ENCODE measurements around the gene ANOS1.

The ANOS1 gene

DNA sequence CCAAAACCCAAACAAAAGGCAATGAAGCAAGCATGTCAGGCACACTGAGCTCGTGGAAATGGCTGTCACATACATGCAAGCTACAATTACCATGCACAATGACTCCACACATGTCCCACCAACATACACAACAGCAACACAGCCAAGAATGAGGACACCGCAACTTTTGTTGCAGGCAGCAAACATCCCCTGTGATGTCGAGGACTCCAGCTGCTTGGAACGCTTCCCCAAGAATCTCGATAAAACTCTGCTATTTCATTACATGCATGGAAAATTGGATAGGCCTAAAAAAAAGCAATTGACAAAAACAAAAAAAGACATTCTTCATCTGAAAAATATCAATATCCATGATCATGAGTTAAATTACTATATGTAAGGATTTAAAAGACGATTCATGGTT is 11.8 kb downstream of the ANOS1 start:
- no peak for FAIRE-seq
- no peak for DNase-seq (ENCODE audit: insufficient read length, low spot score)

DNA sequence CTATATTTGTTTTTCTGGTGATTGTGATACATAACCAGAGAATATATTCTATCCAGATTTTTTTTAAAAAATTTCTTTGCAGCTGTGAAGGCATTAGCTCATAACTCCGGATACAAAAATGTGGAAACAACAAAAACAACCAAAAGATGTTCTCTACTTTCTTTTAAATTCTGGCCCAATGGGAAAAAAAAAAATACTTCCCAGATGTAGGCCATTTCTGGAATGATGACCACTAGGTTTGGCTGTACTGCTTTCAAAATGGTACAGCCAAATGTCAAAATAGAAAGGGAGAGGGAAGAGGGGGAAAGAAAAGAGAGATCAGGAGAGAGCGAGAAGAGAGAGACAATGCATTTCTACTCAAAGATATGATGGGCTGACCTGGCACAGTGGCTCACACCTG is 14.6 kb downstream of the ANOS1 start:
- DNase-seq (ENCODE audit: insufficient read length, low spot score) (no peak), FAIRE-seq (no peak)

DNA sequence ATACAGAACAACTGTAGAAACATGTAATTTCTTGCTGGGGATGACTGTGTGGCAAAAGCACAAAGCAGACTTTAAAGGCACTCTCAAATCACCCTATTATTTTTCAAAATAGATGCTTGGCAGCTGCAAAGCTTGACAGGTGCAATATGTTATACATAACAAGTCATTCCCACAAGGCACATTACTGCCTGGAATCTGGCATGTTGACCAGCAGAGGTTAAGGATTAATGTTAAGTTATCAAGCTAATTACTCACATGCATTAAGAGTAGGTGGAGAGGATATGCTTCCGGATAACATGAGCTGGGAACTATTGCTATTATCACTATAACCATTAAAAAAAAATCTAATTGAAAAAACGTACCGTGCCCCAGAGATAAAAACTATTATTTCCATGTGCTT is 17.8 kb downstream of the ANOS1 start:
- FAIRE-seq (no peak), DNase-seq (ENCODE audit: insufficient read length, low spot score) (no peak)

DNA sequence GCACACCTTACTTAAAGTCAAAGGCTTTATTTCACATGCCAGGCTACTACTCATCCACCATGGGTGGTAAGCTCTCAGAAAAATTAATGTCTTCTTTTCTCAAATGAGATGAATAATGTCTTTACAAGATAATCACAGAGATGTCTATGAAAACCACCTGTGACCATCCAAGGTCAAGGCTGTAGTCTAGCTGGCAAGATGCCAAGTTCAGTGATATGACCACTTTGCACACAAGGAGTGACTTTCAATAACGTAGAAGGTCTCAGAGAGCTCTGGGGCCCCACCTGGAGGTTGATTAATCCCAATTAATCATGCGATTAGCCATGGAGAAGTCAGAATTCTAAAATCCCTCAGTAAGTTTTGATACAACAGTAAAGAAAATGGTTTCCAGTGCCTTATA is 20.5 kb downstream of the ANOS1 start:
- DNase-seq (ENCODE audit: insufficient read length, low spot score) (no peak), FAIRE-seq (no peak)

DNA sequence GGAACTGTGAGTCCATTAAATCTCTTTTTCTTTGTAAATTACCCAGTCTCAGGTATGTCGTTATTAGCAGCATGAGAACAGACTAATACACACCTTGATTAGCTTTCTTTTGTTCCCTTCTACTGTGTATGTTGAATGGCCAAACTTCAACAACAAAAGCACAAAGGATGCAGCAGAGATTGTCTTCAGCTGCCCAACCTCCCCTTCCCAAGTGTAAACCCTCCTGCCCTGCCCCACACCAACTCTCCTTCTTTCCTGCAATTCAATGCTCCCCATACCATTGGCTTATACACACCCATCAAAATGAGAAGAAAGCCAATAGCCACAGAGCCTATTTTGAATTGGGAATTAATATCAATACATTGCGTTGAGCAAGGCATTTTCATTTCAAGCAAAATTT is 27.8 kb downstream of the ANOS1 start:
- FAIRE-seq = no peak
- no peak for DNase-seq (ENCODE audit: insufficient read length, low spot score)

DNA sequence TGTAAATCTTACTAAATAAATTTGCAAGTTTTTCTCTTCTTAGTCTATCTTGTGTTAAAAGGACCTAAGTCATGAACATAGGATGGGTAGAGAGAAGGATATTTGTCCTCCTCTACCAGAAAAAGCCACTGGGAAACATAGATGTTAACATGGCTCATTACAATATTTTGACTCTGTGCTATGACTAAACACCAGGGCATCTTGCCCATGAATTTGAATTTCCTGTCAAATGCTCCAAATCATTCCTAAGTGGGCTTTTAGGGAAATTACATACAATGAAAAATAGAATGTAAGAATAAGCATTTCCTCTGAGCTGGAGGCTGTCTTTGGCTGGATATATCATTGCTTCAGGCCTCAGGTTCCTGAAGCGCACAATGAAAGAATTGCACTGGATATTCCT is 39.1 kb downstream of the ANOS1 start:
- no peak for DNase-seq (ENCODE audit: insufficient read length, low spot score)
- no peak for FAIRE-seq

DNA sequence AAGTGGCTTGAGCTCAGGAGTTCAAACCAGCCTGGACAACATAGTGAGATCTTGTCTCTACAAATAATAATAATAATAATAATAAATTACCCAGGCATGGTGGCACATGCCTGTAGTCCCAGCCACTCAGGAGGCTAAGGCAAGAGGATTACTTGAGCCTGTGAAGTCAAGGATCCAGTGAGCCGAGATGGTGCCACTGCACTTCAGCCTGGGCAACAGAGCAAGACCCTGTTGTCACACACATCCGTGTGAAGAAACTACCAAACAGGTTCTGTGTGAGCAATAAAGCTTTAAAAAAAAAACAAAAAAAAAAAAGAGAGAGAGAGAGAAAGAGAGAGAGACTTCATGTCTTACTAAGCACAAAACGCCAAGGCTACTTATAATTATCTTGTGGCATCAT is 42.5 kb downstream of the ANOS1 start:
- no peak for DNase-seq (ENCODE audit: insufficient read length, low spot score)
- FAIRE-seq = no peak

DNA sequence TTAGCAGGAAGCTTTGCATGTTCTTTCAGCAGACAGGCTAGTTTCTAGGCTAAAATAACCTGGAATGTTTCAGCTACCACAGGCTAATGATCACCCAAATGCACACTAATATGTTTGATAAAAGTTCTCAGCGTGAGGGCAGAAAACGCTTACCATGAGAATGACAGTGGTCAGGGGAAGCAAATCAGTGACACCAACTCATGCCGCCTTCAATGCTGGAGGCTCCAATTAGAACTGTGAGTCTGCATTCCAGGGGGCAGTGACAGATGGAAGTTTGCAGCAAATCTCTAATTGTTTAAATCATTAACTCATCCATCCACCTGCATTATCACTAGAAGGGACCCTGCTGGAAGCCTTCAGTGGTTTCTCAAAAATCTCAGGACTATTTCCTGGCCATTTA is 43.2 kb downstream of the ANOS1 start:
- FAIRE-seq = no peak
- no peak for DNase-seq (ENCODE audit: insufficient read length, low spot score)

DNA sequence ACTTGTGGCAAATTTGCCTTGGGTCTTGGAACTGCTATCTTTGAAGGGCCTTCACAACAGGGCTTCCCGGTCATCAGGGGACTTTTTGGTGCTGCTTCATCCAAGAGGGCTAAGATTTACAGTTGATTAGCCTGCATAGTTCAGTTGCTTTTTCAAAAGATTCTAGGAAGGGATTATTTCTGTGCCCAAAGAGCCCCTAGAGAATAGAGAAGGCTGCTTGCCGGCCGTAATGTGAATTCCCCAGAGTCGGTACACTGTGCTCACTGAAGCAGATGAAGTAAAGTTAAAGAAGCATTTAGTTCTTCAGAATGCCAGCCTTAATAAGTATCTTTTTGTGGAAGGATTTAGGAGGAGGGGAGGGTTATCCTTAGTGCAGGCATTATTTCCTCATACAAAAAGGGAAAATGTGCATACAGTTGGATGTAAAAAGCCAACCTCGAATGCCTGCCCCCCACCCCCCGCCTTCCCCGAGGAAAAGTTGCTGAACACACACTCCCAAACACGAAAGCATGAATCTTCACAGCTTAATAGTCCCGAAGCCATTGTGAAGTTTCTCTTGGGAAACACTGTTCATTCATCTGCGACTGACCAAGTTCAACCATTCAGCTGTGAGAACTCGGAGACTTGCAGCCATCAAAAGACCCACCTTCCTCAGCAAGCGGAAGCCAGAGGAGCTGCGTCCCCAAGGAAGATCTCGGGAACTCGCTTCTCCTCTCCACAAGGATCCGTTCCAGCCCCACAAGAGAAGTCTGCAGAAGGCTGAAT is 47.6 kb downstream of the ANOS1 start:
- no peak for FAIRE-seq
- no peak for DNase-seq (ENCODE audit: insufficient read length, low spot score)

DNA sequence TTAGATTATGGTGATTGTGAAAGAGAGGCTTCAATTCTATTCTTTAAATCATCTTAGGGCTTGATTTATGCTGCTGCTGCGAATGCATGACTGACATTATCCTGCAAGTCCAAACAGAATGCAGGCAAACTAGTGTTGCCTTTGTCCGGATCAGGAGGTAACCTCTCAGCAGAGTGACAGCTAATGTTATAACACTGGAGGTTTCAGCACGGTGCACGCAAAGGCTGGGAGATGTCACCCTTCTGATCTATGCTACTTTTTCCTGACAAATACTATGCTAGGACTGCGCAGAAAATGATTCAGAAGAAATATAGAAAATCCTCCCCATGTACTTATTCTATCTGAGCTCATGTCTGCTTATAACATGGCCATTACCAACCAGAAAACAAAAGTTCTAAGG is 48.2 kb downstream of the ANOS1 start:
- FAIRE-seq (no peak), DNase-seq (ENCODE audit: insufficient read length, low spot score) (no peak)

DNA sequence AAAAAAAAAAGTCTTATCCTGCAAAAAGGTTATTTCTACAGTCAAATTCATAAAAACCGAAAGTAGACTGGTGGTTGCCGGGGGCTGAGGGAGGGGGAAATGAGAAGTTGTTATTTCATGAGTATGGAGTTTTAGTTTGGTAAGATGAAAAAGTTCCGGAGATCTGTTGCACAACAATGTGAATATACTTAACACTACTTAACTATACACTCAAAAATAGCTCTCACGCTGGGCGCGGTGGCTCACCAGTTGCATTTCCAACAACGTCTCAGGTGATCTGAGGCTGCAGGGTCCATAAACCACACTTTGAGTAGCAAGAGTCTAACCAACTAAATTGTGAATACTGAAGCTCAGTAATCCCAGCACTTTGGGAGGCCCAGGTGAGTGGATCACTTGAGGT is 52.4 kb downstream of the ANOS1 start:
- no peak for DNase-seq (ENCODE audit: insufficient read length, low spot score)
- FAIRE-seq = no peak

DNA sequence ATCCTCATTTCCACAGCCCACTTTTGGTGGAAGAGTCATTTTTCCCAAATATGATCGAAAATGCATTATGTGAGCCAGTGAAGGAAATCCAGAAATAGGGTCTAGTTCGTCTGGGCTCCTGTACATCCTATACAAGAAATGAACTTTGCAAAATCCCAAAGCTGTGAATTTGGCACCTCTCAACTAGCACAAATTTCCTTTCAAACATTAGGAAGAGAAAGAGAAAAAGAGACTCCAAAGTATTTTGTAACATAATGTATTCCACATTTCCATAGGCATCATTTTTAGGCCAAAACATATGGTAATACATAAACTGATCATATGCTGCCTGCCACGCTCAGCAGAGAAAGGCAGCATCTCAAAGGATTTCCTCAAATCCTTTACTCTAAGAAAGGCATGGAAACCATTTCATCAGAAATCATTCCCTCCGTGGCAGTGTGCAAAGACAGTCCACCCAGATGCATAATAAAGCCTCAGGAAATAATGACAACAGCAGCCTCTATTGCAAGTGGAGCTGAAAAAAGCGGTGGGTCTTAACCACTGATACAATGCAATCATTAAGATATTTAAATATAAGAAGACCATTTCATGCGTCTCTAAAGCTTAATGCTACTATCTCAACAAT is 56.8 kb downstream of the ANOS1 start:
- FAIRE-seq (no peak), DNase-seq (ENCODE audit: insufficient read length, low spot score) (no peak)

DNA sequence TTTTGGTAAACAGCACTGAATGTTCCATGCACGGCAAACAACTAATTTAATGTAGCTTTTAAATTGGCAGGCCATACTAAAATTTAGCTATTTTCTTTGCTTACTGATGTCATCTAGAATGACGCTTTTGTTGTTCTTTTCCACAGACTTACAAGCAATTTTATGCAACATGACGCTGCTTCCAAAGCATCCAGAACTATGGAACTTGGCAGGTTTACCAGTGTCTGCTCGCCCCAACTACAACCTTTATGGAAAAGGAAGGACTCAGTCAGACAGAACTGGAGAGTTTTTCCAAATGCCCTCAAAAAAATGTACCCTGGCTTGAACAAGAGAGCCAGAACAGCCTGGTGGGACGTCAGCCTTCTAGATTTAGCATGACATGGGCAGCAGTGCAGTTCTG is 58.7 kb downstream of the ANOS1 start:
- no peak for FAIRE-seq
- DNase-seq (ENCODE audit: insufficient read length, low spot score) = no peak

DNA sequence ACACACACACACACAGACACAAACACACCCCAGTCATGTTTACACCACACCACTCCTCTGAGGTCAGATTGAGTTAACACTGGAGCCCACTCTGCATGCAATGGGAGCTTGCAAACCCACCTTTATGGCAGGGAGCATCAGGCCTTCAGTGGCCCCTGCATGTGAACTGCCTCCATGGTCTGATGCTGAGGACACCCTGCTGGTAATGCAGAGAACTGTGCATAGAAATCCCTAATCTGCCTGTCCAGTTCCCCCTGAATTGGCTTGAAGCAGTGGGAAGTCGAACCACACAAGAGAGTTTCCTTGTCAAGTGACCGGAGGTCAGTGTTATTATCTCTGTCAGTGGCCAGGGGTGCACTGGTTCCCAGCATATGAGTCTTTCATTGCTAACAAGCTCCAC is 59.8 kb downstream of the ANOS1 start:
- DNase-seq (ENCODE audit: insufficient read length, low spot score) = no peak
- no peak for FAIRE-seq

DNA sequence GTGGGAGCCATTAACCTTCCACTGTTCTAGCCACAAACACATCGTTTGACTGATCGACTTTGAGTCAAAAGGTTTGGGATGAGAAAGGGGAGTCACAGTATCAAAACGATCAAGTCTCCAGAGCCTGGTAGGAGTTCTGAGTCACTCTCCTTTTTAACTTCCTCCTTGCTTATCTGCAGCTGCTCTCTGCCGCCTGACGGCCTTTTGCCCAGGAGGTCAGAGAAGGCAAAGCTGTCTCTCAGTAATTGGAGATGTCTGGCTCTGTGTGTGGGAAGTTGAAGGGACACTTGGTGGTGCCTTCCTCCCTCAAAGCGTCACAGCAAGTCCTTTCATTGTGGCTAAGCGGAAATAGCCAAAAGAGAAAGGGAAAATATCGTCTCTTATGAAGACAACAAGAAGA is 63.1 kb downstream of the ANOS1 start:
- FAIRE-seq (no peak), DNase-seq (ENCODE audit: insufficient read length, low spot score) (no peak)

DNA sequence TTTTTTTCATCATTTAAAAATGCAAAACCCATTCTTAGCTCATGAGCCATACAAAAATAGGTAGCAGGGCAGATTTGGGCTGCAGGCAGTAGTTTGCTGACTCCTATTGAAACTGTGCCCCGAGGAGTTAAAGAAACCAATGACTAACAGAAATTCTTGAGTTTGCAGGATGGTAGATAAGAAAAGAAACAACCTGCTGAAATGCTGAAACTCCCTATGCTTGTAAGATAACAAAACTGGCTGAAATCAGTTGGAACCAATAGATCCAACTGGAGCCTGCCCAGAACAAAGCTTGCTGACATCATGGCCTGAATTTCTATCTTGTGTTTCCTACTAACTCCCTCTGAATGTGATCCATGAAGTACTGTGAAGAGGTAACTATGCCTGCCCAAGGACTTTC is 68.6 kb downstream of the ANOS1 start:
- DNase-seq (ENCODE audit: insufficient read length, low spot score) (no peak), FAIRE-seq (no peak)

DNA sequence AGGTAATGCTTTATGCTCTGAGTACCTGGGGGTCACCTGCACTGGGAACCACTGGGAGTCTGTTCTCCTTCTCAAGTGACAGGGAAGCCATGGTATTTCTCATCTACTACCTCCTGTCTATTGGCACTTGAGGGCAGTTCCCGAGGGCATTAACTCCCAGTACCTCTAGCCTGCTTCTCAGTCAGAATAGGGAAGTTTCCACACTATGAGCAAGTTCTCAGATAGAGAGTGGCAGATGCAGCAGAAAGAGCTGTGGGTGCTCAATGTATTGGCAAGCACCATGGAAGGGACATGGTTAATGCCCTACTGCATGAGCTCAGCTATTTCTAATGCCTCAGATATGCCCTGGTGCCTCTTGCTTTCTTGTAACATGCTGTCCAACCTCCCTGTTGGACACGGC is 74.1 kb downstream of the ANOS1 start:
- DNase-seq (ENCODE audit: insufficient read length, low spot score) (no peak), FAIRE-seq (no peak)

DNA sequence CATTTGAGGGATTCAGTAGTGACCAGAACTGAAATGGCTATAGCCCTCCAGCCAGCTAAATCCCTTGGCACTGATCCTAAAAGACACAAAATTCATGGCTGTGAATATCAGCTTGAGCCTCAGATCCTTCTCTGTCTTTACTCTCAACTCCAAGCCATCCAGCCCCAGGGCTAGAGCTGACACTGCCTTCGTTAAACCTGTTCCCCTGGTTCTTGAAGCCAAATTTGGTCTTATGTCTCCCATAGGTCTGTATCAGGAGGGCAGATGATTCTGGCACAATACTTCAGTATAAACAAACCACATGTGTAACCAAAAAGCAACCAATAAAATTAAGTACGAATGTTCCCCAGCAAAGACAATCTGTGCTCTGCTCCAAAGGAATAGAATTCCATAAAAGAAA is 78.0 kb downstream of the ANOS1 start:
- no peak for DNase-seq (ENCODE audit: insufficient read length, low spot score)
- FAIRE-seq = no peak

DNA sequence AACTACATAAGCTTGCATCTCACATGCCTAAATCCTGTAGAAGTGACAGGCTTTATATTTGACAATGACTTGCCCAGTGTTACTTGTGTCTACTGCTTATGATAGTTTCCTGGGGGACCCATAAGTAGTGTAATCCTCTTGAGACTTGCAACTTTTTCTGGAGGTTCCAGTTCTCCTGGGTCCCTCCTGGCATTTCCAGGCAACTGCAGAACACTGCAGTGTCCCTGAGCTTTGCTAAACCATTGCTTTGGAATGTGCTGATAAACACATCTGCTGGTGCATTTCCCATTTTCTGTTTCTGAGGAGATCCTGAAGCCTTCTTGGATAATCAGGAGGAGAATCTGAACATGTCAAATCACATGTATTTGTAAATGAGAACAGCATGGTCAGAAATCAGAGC is 82.0 kb downstream of the ANOS1 start:
- FAIRE-seq (no peak), DNase-seq (ENCODE audit: insufficient read length, low spot score) (no peak)

DNA sequence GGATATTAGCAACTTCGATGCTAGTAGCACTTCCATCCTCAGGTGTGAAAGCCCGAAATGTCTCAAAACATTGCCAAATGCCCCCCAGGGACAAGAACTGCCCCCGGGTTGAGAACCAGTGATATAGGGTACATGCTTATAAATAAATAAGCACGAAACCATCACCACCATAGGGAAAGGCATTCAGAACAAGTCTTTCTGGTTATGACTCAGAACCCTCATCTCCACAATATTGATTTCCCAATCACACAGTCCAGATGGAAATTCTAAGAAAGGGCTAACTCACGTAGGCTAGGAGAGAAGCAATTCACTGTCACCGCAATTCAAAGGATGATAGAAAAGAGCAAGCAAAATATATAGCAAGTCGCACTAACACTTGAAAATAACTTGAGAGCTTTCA is 84.8 kb downstream of the ANOS1 start:
- DNase-seq (ENCODE audit: insufficient read length, low spot score) (no peak), FAIRE-seq (no peak)

DNA sequence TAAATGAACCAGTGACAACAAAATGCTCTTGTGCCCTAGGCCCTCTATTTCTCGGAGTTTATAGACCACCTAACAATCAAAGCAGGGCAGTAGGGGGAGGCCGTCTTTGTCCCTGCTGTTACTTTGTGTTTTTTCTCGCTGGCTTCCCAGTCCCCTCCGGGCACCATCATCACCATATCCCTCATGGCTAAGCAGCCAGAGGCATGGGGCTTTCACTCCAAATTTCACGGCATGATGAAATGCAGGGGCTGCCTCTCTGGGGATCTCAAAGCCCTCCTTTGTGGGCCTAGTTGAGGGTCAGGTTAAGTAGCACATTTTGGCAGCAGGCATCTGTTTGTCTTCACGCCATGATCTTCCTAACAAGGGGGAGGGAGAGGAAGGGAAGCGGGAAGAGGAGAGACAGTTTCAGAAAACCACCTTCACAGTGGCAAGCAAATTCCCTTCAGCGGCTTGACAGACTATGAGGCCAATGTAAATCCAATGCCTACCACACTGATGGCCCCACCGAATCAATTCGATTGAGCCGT is 91.9 kb downstream of the ANOS1 start:
- FAIRE-seq = no peak
- DNase-seq (ENCODE audit: insufficient read length, low spot score) = no peak

DNA sequence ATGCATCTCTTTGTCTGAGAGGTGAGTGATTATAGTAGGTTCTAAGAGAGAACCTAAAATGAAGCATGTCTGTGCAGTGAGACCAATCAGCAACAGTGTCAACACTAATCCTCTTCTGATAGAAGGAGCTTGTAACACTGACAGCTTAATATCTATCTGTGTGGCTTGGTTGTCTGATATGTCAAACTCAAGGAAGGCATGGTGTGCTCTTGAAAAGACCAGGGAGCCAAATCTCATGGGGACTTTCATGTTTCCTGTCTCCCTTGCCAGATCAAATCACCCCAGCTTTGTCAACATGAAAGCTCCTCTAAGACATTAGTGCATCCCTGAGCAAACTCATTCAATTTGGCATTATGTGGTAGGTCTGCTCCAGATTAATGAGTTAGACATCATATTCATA is 95.4 kb downstream of the ANOS1 start:
- no peak for FAIRE-seq
- DNase-seq (ENCODE audit: insufficient read length, low spot score) = no peak

DNA sequence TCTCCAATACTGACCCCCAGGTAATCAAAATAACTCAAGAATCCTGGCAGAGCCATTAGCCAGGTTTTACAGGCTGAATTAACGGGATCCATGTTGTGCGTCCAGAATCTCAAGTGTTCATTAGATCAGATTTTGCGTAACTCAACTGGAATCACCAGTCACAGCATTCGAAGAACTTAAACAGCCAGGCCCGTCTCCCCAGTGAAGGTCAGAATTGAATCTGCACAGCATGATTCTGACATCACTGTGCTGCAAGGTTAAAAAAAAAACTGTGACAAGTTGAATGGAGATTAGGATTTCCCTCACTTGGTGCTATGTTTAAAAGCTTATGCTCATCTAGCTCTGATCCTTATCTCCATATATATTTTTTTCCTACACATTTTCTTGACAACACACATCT is 96.1 kb downstream of the ANOS1 start:
- no peak for FAIRE-seq
- no peak for DNase-seq (ENCODE audit: insufficient read length, low spot score)
